ENCODE measurements around the gene SCARB1. TPM values are rescaled to one million over a fixed set of nuclear protein-coding genes. Genes with fewer than 3 reads are reported as not detected.
A peak's percentile ranks its signal among the peaks of the same experiment; 100 is the strongest.

Gene SCARB1
- total and polyA plus RNA-seq, 9 of the 15 experiments (the other 6 are each of a cell fraction or from before 2014, with no cell fraction given): 0.56 to 157 (median 52.8) TPM

DNA sequence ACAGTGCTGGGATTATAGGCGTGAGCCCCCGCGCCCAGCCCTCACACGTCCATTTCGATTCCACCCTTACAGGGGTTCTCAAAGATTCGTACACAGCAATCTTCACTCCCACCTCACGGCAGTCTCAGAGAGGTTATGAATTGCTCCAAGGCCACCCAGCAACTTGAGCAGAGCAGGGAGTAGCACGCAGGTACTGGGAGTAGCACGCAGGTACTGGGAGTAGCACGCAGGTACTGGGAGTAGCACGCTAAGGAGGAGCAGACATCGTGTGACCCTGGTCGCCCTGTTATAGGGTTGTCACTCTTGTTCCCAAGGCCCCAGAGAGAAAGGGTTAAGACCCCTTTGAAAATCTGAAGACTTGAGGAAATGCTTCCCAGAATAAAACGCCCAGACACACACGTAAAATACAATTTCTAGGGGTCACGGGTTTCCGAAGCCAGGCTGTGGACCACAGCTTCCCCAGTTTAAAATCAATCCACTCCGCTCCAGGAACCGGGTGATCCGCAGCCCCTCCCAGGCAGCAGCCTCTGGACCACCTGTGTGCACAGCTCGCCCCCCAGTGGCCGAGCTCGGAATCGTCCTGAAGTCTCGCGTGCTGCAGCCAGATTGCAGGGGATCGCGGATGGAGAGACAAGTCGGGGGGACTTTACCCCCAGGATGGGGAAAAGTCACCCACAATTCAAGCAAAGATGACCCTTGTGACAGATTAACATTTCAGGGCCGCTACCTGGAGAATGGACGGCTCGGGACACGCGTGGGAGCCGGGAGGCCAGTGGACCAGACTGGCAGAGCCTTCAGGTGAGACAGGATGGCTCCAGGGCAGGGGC lies 92.0 kb downstream of the SCARB1 start:
- no peaks in the 10 kb centered on the region for H3K9me1 ChIP-seq (ENCODE audit: control insufficient read depth, insufficient read depth, low read length)
- peaks cover 14 to 28% of the 10 kb centered on the region in 2 experiments for H3K4me1 ChIP-seq (replicated peaks in 1 of 2; ENCODE audit: control insufficient read depth in 2 of 2, insufficient read depth in 2 of 2, low read length in 2 of 2)
- ChIA-PET CTCF (ENCODE audit: low intra/inter-chr PET ratio) (interaction anchor here (0.8 to 1.8 kb wide), 5 partner anchors 203 to 735 kb away, joined by 4 to 9 read pairs (median 8); partner anchors contain the start of gene RFLNA), POLR2A (interaction anchor here (0.7 to 1.0 kb wide), 4 partner anchors 139 to 927 kb away, joined by 3 to 4 read pairs (median 4); no protein-coding TSS in a partner anchor)
- H3K27ac ChIP-seq (ENCODE audit: extremely low read depth, low read depth, low read length): no peak overlapping the region
- H2AFZ ChIP-seq (ENCODE audit: low read depth, low read length): no peak overlapping the region
- H3K27me3 ChIP-seq (ENCODE audit: control insufficient read depth in 2 of 2, insufficient read depth in 2 of 2, low read length in 2 of 2): peaks cover 0 to 10% of the 10 kb centered on the region in 2 experiments; a peak in 1 of 5 replicates
- no peaks in the 10 kb centered on the region; the same call in 1 of the 2 replicates for H4K20me1 ChIP-seq (replicated peaks; ENCODE audit: control insufficient read depth, insufficient read depth, low read length)
- no peaks in the 10 kb centered on the region; the same call in 1 of the 2 replicates for H3K9me3 ChIP-seq (replicated peaks; ENCODE audit: control insufficient read depth, insufficient read depth, low read depth, low read length)
- in situ Hi-C loops (cut with MboI): loop anchor here (5.0 kb wide), 1 partner anchor 729 kb away; no protein-coding TSS in a partner anchor
- intact Hi-C loops (cut with micrococcal nuclease): loop anchor here (5.0 to 10.0 kb wide), 2 partner anchors 89 to 457 kb away; no protein-coding TSS in a partner anchor
- no TSS peak for BruUV-seq (replicated peaks)
- peak; percentile 74 for ATAC-seq
- WGBS (ENCODE audit: insufficient coverage, low coverage, missing lambda C conversion rate): 6% methylated on average over 35 of the region's 35 CpGs
- no peaks in the 10 kb centered on the region for H3K79me2 ChIP-seq (ENCODE audit: control insufficient read depth, insufficient read depth, low read length)
- DNase-seq (ENCODE audit: extremely low read depth in 1 of 4, low spot score in 3 of 4): peak; percentile 83 to 87 (median 86)
- H3K36me3 ChIP-seq (ENCODE audit: control insufficient read depth, insufficient read depth, low read length): no peaks in the 10 kb centered on the region
- no peak overlapping the region for H3K4me2 ChIP-seq (ENCODE audit: insufficient read depth, low read length)
- FAIRE-seq: peak; percentile 59
- no peak overlapping the region for H3K9ac ChIP-seq (ENCODE audit: insufficient read depth in 1 of 2, low read depth in 2 of 2, low read length in 2 of 2)
- H3K4me3 ChIP-seq: no peak overlapping the region
- TF ChIP-seq ZFP36 (IDR thresholded peaks at IDR 0.05; ENCODE audit: low read depth, low read length, partially characterized antibody) (peak; percentile 53), ZEB2 (IDR thresholded peaks at IDR 0.05) (peak; percentile 89), STAG1 (CRISPR knock-in tag; IDR thresholded peaks at IDR 0.05; ENCODE audit: borderline replicate concordance) (peak; percentile 99), FUS (optimal IDR thresholded peaks at IDR 0.05; ENCODE audit: low read depth, low read length) (no peak)
- TF ChIP-seq, protein P1, sequence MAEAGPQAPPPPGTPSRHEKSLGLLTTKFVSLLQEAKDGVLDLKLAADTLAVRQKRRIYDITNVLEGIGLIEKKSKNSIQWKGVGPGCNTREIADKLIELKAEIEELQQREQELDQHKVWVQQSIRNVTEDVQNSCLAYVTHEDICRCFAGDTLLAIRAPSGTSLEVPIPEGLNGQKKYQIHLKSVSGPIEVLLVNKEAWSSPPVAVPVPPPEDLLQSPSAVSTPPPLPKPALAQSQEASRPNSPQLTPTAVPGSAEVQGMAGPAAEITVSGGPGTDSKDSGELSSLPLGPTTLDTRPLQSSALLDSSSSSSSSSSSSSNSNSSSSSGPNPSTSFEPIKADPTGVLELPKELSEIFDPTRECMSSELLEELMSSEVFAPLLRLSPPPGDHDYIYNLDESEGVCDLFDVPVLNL (CRISPR knock-in tag; IDR thresholded peaks at IDR 0.05; ENCODE audit: low read depth): no peak
- TF ChIP-seq, protein P2, sequence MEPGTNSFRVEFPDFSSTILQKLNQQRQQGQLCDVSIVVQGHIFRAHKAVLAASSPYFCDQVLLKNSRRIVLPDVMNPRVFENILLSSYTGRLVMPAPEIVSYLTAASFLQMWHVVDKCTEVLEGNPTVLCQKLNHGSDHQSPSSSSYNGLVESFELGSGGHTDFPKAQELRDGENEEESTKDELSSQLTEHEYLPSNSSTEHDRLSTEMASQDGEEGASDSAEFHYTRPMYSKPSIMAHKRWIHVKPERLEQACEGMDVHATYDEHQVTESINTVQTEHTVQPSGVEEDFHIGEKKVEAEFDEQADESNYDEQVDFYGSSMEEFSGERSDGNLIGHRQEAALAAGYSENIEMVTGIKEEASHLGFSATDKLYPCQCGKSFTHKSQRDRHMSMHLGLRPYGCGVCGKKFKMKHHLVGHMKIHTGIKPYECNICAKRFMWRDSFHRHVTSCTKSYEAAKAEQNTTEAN (CRISPR knock-in tag; IDR thresholded peaks at IDR 0.05): no peak
- TF ChIP-seq, protein P3, sequence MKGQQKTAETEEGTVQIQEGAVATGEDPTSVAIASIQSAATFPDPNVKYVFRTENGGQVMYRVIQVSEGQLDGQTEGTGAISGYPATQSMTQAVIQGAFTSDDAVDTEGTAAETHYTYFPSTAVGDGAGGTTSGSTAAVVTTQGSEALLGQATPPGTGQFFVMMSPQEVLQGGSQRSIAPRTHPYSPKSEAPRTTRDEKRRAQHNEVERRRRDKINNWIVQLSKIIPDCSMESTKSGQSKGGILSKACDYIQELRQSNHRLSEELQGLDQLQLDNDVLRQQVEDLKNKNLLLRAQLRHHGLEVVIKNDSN (CRISPR knock-in tag; IDR thresholded peaks at IDR 0.05): no peak
- TF ChIP-seq, protein P4, sequence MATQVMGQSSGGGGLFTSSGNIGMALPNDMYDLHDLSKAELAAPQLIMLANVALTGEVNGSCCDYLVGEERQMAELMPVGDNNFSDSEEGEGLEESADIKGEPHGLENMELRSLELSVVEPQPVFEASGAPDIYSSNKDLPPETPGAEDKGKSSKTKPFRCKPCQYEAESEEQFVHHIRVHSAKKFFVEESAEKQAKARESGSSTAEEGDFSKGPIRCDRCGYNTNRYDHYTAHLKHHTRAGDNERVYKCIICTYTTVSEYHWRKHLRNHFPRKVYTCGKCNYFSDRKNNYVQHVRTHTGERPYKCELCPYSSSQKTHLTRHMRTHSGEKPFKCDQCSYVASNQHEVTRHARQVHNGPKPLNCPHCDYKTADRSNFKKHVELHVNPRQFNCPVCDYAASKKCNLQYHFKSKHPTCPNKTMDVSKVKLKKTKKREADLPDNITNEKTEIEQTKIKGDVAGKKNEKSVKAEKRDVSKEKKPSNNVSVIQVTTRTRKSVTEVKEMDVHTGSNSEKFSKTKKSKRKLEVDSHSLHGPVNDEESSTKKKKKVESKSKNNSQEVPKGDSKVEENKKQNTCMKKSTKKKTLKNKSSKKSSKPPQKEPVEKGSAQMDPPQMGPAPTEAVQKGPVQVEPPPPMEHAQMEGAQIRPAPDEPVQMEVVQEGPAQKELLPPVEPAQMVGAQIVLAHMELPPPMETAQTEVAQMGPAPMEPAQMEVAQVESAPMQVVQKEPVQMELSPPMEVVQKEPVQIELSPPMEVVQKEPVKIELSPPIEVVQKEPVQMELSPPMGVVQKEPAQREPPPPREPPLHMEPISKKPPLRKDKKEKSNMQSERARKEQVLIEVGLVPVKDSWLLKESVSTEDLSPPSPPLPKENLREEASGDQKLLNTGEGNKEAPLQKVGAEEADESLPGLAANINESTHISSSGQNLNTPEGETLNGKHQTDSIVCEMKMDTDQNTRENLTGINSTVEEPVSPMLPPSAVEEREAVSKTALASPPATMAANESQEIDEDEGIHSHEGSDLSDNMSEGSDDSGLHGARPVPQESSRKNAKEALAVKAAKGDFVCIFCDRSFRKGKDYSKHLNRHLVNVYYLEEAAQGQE (IDR thresholded peaks at IDR 0.05; ENCODE audit: borderline replicate concordance): peak; percentile 53; the same call in 1 of the 2 replicates
- TF ChIP-seq, protein P4 (CRISPR knock-in tag; IDR thresholded peaks at IDR 0.05; ENCODE audit: low read depth): no peak
